NCI-H1105 treated with DMSO at 0.1 percent for 48 hours (cell line): ENCODE measurements around the gene PDE11A.
"Not testable (repeated sequence)": the region's sequence is repeated elsewhere in the genome, so short reads cannot be mapped to it uniquely, and the experiment has no call there.

ENCODE experiments used
- DNase-seq: peaks from one replicate; lab custom pipeline; 2025; lab: John Stamatoyannopoulos, UW

PDE11A gene

GRCh38 chr2:178008636-178009289 lies 63.8 kb downstream of the PDE11A start:
- peak; percentile 96 for DNase-seq

DNA sequence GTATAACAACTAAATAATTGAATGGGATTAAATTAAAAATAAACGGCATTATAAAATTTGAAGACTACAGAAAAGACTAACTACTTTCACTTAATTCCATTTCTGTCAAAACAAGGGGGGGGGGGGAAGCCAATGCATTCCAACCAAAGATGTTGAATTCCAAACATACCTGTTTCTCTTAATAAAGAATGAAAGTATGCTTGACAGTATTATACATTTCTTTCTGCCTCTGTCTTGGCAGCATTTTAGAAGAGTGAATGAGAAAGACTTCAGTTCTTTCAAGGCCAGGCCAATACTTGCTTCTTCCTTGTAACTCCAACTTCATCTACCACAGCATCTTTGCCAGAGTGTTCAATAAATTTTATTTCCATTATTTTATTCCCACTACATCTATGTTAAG lies 65.9 kb downstream of the PDE11A start:
- no peak for DNase-seq

- no peak for DNase-seq
Observed at GRCh38 chr2:178005756-178006155, 66.8 kb downstream of the PDE11A start.

- no peak for DNase-seq
Observed at GRCh38 chr2:178002038-178002437, 70.5 kb downstream of the PDE11A start.

DNA sequence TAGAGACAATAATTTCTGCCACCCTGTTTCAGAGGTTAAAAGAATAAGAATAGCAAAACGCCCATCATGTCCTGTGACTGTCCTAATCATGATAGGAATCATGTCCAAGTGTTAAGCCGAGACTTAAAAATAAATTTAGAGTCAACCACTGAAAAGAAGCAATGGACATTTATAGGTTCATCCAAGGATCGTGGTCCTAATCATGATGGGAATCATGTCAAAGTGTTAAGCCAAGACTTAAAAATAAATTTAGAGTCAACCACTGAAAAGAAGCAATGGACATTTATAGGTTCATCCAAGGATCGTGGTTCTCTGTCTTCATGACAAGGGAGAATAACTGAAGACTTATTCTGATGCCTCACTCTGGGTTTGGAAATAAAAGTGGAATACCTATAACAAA lies 73.6 kb downstream of the PDE11A start:
- no peak for DNase-seq

GRCh38 chr2:177998006-177998405 lies 74.6 kb downstream of the PDE11A start:
- no peak for DNase-seq

- DNase-seq, result no peak
Observed at GRCh38 chr2:177992992-177993391, 79.6 kb downstream of the PDE11A start.

DNA sequence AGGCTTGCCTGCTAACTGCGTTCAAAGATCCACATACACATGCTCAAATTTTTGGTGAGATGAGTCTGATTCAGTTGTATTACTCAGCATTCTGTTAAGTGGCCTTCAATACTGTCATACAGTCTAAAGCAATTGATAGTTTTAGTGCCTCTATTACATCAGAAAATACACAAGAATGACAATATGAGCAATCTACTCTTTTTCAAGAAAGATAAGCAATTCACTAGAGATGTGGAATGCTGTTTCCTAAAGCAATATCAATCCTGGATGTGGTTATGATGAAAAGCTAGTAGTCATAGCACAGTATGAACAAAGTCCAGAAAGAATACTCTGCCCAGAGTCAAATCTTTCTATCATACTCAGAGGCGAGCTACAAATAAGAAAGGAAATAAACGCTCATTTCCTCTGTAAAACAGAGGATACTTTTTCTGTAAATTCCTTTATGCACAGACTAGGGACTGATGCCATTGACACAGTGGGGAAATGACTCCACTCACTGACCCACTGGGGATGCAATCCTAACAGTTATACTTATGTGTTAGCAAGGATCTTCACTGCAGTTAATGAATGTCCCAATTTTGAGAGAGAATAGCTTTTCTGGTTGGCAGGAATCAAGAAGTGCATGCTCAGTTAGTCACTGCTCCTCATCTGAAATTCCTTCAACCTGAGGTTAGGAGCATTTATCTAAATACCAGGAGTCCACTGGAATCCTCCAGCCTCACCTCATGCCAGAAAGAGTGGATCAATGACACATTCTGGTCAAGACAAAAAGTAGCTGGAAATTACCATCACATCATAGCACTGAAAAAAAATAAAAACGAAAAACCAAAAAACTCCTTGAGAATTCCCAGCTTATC lies 83.3 kb downstream of the PDE11A start:
- DNase-seq, result no peak

GRCh38 chr2:177984749-177985148 lies 87.8 kb downstream of the PDE11A start:
- DNase-seq, result peak; percentile 64

GRCh38 chr2:177983183-177983788 lies 89.3 kb downstream of the PDE11A start:
- peak; percentile 51 for DNase-seq

DNA sequence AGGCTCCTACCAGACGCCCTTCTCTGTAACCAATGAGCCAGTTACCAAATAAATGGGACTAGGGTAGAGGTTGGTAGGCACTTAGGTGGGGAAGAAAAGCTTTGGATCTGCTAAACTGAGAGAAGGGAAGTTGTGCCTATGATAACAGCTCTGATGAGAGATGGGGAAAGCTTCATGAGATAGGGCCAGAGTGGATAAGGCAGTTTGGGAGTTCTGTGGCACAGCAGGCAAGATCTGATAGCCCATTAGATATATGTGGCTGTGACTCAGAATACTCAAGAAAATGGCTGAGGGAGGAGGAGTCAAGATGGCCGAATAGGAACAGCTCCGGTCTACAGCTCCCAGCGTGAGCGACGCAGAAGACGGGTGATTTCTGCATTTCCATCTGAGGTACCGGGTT lies 99.8 kb downstream of the PDE11A start:
- no peak for DNase-seq

- DNase-seq, result no peak
Observed at GRCh38 chr2:177972123-177972522, 100.5 kb downstream of the PDE11A start.

DNA sequence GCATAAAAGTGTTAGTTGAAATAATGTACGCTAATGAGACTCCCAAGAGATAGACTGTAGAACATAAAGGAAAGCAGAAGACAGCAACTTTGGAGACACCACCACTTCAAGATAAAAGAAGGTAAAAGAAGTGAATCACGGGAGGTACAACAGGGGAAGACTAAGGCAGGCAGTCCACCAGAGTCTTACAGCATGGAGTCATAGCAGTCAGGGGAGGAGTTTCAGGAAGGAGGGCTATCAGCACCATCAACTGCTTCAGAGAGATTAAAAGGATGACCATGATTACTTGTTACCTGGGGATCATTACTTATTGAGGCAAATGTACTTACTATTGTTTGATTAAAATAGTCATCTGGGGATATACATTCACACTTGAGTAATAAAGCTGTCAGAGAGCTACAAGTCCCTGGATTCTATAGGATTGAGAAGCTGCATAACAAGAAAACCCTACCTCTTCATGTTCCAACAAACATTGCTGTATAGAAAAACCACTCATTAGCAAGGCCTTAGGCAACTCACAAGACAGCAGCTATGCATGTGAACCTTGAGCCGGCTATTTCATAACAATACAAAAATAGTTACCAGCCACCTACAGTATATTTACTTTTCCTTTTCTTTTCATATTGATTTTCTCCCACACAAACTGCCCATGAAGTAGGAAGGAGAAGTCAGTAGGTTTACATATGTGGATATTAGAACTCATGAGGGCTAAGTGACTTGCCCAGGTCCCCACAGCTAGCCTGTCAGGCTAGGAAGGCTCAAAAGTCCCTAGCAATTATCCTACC lies 101.7 kb downstream of the PDE11A start:
- DNase-seq, result no peak

- no peak for DNase-seq
Observed at GRCh38 chr2:177964892-177965291, 107.7 kb downstream of the PDE11A start.

DNA sequence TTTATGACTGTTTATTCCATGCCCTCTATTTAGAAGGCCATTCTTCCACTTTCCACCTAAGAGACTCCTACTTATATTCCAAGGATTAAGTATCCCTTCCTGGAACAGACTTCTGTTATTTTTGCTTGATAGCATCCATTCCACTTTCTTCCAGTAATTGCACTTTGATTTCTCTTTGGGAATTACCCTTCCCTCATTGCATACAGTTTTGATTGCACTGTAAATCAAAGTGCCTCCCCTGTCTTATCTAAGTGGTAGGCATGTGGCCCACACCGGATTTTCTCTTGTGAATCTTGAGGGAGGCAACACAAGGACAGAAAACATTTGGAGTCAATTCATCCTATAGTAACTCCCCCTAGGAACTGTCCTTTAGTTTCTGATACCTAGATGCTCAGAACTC lies 120.4 kb downstream of the PDE11A start:
- DNase-seq, result no peak

DNA sequence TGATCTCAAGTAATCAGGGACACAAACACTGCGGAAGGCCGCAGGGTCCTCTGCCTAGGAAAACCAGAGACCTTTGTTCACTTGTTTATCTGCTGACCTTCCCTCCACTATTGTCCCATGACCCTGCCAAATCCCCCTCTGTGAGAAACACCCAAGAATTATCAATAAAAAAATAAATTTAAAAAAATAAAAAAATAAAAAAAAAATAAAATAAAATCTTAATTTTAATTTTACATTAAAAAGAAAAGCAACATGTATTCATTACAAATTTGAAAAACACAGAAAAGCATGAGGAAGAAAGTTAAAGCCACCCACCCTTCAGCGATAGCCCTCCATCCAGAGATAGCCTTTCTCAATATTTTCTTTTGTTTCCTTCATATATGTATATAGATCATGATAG lies 125.0 kb downstream of the PDE11A start:
- DNase-seq, result not testable (repeated sequence)

DNA sequence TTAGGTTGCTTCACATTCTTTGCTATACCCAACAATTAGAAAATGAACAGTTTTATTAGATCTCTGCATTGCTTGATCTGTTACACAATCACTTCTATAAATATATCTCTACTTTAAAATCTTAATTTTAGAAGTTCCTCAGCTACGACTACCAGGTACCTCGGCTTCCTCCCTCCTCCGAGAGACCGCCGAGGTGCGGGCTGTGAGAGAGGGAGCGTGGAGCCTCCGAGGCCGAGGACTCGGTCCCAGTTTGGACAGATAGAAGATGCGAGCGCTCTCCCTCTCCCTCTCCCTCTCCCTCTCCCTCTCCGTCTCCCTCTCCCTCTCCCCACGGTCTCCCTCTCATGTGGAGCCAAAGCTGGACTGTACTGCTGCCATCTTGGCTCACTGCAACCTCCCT lies 128.0 kb downstream of the PDE11A start:
- not testable (repeated sequence) for DNase-seq

- no peak for DNase-seq
Observed at GRCh38 chr2:177942731-177943130, 129.8 kb downstream of the PDE11A start.

- no peak for DNase-seq
Observed at GRCh38 chr2:177939211-177939610, 133.4 kb downstream of the PDE11A start.

DNA sequence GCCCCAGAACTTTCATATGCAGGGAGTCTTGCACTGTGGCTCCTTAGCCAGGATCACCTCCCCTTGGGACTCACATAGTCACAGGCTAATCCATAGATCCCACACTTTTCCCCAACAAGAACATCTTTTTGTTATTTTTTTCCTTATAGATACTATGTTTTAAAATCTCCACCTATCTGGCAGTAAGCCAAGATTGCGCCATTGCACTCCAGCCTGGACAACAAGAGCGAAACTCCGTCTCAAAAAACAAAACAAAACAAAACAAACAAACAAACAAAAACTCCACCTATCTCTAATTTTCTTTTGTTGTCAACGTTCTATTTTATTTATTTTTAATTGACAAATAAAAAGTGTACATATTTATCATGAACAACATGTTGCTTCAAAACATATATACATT lies 141.7 kb downstream of the PDE11A start:
- no peak for DNase-seq

DNA sequence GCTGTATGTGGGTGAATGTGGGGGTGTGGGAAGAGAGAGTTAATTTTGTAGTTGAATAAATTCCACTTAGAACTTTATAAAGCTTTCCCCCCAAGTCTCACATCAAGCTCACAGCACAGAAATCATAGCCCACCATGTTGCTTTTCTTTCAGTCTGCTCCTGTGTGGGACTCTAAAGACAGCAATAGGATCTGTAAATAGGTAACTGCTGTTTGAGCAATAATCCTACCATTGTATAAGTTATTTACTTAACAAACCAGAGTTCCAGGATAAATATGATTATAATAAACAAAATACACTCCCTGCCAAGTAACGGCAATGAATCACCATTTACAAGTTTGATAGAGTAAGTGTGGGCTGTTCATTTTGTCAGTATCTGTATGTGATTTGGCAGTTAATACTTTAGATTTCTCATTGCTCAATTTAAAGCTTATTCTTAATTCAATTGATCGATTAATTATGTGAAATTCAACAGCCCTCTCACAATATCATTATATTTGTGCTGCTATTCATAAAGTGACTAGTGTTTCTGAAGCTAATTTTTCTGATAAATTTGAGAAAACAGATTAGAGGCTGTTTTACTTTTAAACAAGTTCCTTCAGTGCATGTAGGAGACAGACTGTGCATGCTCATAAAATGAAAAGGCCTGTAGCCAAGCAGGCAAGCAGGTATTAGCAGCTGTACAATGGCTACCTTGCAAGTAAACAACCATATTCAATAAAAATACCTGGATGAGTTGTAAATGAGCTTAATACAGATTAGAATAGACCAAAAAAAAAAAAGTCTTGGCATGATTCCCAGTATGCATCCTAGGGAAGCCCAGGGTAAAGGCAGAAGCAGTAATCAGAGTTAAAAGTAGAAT lies 142.7 kb downstream of the PDE11A start:
- DNase-seq, result peak; percentile 78
